K562 (cell line): ENCODE data around the gene GPX5. TPM values are rescaled to one million over a fixed set of nuclear protein-coding genes. Genes with fewer than 3 reads are reported as not detected.
A peak's percentile ranks its signal among the peaks of the same experiment; 100 is the strongest.

ENCODE experiments used
- BACH1 ChIP-seq: fragments of 200-800 bp; sonication (Bioruptor generic); IDR thresholded peaks from 2 replicates; pipeline ENCODE4 v1.6.1; 2016; ENCODE audit warnings: missing genetic modification characterization, missing compliant biosample characterization
- CHD4 ChIP-seq: fragments of 200-600 bp; sonication (generic); IDR thresholded peaks from 3 replicates; pipeline ENCODE4 v1.6.1; 2012; ENCODE audit warnings: low read depth, mild to moderate bottlenecking, mixed read lengths, low read length, inconsistent platforms; ENCODE audit not compliant: insufficient read depth, insufficient replicate concordance, poor library complexity, severe bottlenecking
- E2F1 ChIP-seq: sonication (generic); formaldehyde crosslinking; IDR thresholded peaks from 2 replicates; pipeline ENCODE4 v1.8.1; 2023; ENCODE audit warnings: mild to moderate bottlenecking, missing genetic modification reagents, moderate library complexity
- E2F8 ChIP-seq: fragments of 450-650 bp; IDR thresholded peaks from 2 replicates; pipeline ENCODE4 v1.7.1; 2018; ENCODE audit warnings: mild to moderate bottlenecking, low read depth; ENCODE audit not compliant: partially characterized antibody
- ELF1 ChIP-seq: fragments of 200-800 bp; sonication (Bioruptor generic); IDR thresholded peaks from 2 replicates; pipeline ENCODE4 v1.6.1; 2016; ENCODE audit warnings: missing genetic modification characterization, missing compliant biosample characterization
- ERF ChIP-seq: fragments of 450-650 bp; formaldehyde crosslinking; IDR thresholded peaks from 2 replicates; pipeline ENCODE4 v1.4.0; 2020; ENCODE audit warnings: mild to moderate bottlenecking, mixed read lengths
- GATA2 ChIP-seq: sonication (generic); formaldehyde crosslinking; IDR thresholded peaks from 2 replicates; pipeline ENCODE4 v1.4.0; 2020; ENCODE audit warnings: mild to moderate bottlenecking, missing genetic modification reagents
- HMG20B ChIP-seq: fragments of 250-450 bp; sonication (Bioruptor Pico); IDR thresholded peaks from 2 replicates; pipeline ENCODE4 v1.5.0; 2021; ENCODE audit warnings: mild to moderate bottlenecking
- KLF6 ChIP-seq: fragments of 250-450 bp; sonication (Bioruptor Pico); IDR thresholded peaks from 2 replicates; pipeline ENCODE4 v1.4.0; 2020; ENCODE audit warnings: mild to moderate bottlenecking, moderate library complexity, borderline replicate concordance
- MECOM ChIP-seq: fragments of 250-450 bp; sonication (Bioruptor Pico); IDR thresholded peaks from 2 replicates; pipeline ENCODE4 v1.8.0; 2022; ENCODE audit warnings: inconsistent platforms
- PREB ChIP-seq: sonication (generic); formaldehyde crosslinking; IDR thresholded peaks from 2 replicates; pipeline ENCODE4 v1.8.1; 2023; ENCODE audit warnings: mild to moderate bottlenecking, missing genetic modification reagents
- PYGO2 ChIP-seq: fragments of 450-650 bp; IDR thresholded peaks from 2 replicates; pipeline ENCODE4 v1.6.1; 2016; ENCODE audit warnings: mild to moderate bottlenecking, missing genetic modification characterization, moderate library complexity, missing compliant biosample characterization
- RNF219 ChIP-seq: fragments of 250-450 bp; sonication (Bioruptor Pico); IDR thresholded peaks from 2 replicates; pipeline ENCODE4 v1.5.0; 2022; ENCODE audit warnings: mild to moderate bottlenecking
- SOX6 ChIP-seq: fragments of 450-650 bp; IDR thresholded peaks from 2 replicates; pipeline ENCODE4 v1.6.1; 2014; ENCODE audit warnings: mild to moderate bottlenecking
- TCF3 ChIP-seq: sonication (generic); formaldehyde crosslinking; IDR thresholded peaks from 2 replicates; pipeline ENCODE4 v1.4.0; 2020; ENCODE audit warnings: mild to moderate bottlenecking, missing genetic modification reagents
- U2AF2 ChIP-seq: fragments of 200-400 bp; formaldehyde crosslinking; optimal IDR thresholded peaks from 2 replicates; pipeline ENCODE3; 2017; ENCODE audit warnings: low read depth, mild to moderate bottlenecking, low read length
- ZNF146 ChIP-seq: IDR thresholded peaks from one replicate; pipeline ENCODE4 v1.6.1; 2018; ENCODE audit warnings: missing compliant biosample characterization; ENCODE audit not compliant: unreplicated experiment
- ZNF174 ChIP-seq: fragments of 250-450 bp; sonication (Bioruptor Pico); IDR thresholded peaks from 2 replicates; pipeline ENCODE4 v1.4.0; 2020; ENCODE audit warnings: mild to moderate bottlenecking
- ZNF184 ChIP-seq: sonication (generic); formaldehyde crosslinking; IDR thresholded peaks from 2 replicates; pipeline ENCODE4 v1.5.0; 2020; ENCODE audit warnings: missing genetic modification reagents
- ZNF586 ChIP-seq: fragments of 450-650 bp; formaldehyde crosslinking; conservative IDR thresholded peaks from 2 replicates; pipeline ENCODE4 v1.4.0; 2020; ENCODE audit warnings: mild to moderate bottlenecking, moderate library complexity
- ZNF639 ChIP-seq, 2 experiments: fragments of 200-800 bp in 1 of 2; sonication (Bioruptor generic) in 1 of 2; sonication (generic) in 1 of 2; formaldehyde crosslinking in 1 of 2; IDR thresholded peaks in 1 of 2; conservative IDR thresholded peaks in 1 of 2; 2 replicates each; pipeline versions ENCODE4 v1.5.0 to v1.6.1; 2016 to 2020; ENCODE audit warnings: missing compliant biosample characterization in 1 of 2, missing genetic modification characterization in 1 of 2, missing genetic modification reagents in 1 of 2
- polyA plus RNA-seq, 8 experiments: library from polyadenylated mRNA; depleted of rRNA in 4 of 8; stranded (reverse) in 5 of 8; unstranded in 3 of 8; fragments of >200 nt; fragmentation: Nextera tagmentation in 2 of 8; fragmentation: Illumina TruSeq in 1 of 8; extraction: Ambion mirVana in 2 of 8; extraction: Trizol in 1 of 8; gene quantifications; 2 replicates each; pipeline versions ENCODE4 v1.2.1 to v1.2.3, GENCODE V29; 2011 to 2014; ENCODE audit warnings: inconsistent platforms in 1 of 8, missing spikeins in 1 of 8
- total RNA-seq, 7 experiments: library from RNA; depleted of rRNA in 6 of 7; stranded (reverse); fragments of >200 nt in 6 of 7; fragmentation: Illumina TruSeq in 2 of 7; extraction: Trizol in 2 of 7; gene quantifications; 2 replicates each; pipeline versions ENCODE4 v1.2.1 to v1.2.3, GENCODE V29; 2011 to 2021; ENCODE audit warnings: low replicate concordance in 1 of 7

The GPX5 gene
- total and polyA plus RNA-seq, 9 of the 15 experiments (the other 6 are each of a cell fraction or from before 2014, with no cell fraction given), result 0.07 to 0.18 (median 0.15) TPM; not detected in 6

- TF ChIP-seq RNF219 (CRISPR knock-in tag), result no peak
- TF ChIP-seq TCF3, result peak; percentile 85
- no peak for TF ChIP-seq ZNF639 (CRISPR knock-in tag; conservative IDR thresholded peaks at IDR 0.05 in 1 of 2, IDR thresholded peaks at IDR 0.05 in 1 of 2)
- no peak for TF ChIP-seq MECOM (CRISPR knock-in tag)
- no peak for TF ChIP-seq PYGO2 (tag)
- no peak for TF ChIP-seq ZNF174 (CRISPR knock-in tag)
- no peak for TF ChIP-seq ZNF146 (CRISPR knock-in tag)
- no peak for TF ChIP-seq CHD4
- no peak for TF ChIP-seq GATA2 (CRISPR knock-in tag)
- TF ChIP-seq PREB (CRISPR knock-in tag), result no peak
- TF ChIP-seq BACH1 (tag), result no peak
- no peak for TF ChIP-seq ZNF184 (CRISPR knock-in tag)
- no peak for TF ChIP-seq ZNF586 (CRISPR knock-in tag)
- TF ChIP-seq SOX6, result peak; percentile 76; the same call in 1 of the 2 replicates
- TF ChIP-seq HMG20B, result no peak
- no peak for TF ChIP-seq E2F1 (CRISPR knock-in tag)
- TF ChIP-seq E2F8, result no peak
- no peak for TF ChIP-seq ERF (CRISPR knock-in tag)
- TF ChIP-seq ELF1, result no peak
- no peak for TF ChIP-seq KLF6
- TF ChIP-seq U2AF2, result no peak
Measured at GRCh38 chr6:28505733-28506132, 19.9 kb upstream of the GPX5 start (continued).
